Vagina (tissue), 2 donors: Measurements from ENCODE around the gene HPN. TPM values are rescaled to one million over a fixed set of nuclear protein-coding genes. Genes with fewer than 3 reads are reported as not detected.

Source experiments
- DNase-seq, 2 donors: peaks; one replicate each; pipeline ENCODE4 v3.0.0-alpha.2; 2017; ENCODE audit errors: extremely low spot score in 2 of 2
- H3K27ac ChIP-seq: fragments of 200-600 bp; sonication (generic); one replicate; pipeline ENCODE4 v1.5.1; 2019
- H3K27me3 ChIP-seq: fragments of 200-600 bp; sonication (generic); one replicate; pipeline ENCODE4 v1.5.1; 2019
- H3K36me3 ChIP-seq, 2 donors: fragments of 200-600 bp; sonication (generic); one replicate each; pipeline ENCODE4 v1.5.1; 2017 to 2019
- H3K4me1 ChIP-seq: fragments of 200-600 bp; sonication (generic); one replicate; pipeline ENCODE4 v1.5.1; 2019
- H3K4me3 ChIP-seq, 2 donors: fragments of 200-600 bp; sonication (generic); 1 replicate in 1 of 2; 2 replicates in 1 of 2; pipeline ENCODE4 v1.5.1; 2016 to 2019
- H3K9me3 ChIP-seq: fragments of 200-600 bp; sonication (generic); one replicate; pipeline ENCODE4 v1.5.1; 2019
- POLR2A ChIP-seq, 2 donors: fragments of 450-650 bp; IDR thresholded peaks; one replicate each; pipeline ENCODE4 v1.6.1; 2017; ENCODE audit warnings: antibody characterized with exemption in 2 of 2, mild to moderate bottlenecking in 2 of 2, moderate library complexity in 2 of 2
- POLR2AphosphoS5 ChIP-seq, 2 donors: sonication (generic); formaldehyde crosslinking; IDR thresholded peaks; one replicate each; pipeline ENCODE4 v1.9.0; 2017; ENCODE audit warnings: antibody characterized with exemption in 2 of 2, mild to moderate bottlenecking in 2 of 2, low read depth in 1 of 2; ENCODE audit not compliant: insufficient read depth in 1 of 2
- intact Hi-C: fragments of 100-400 bp; cut with DNase I; formaldehyde crosslinking; loops from one replicate; pipeline ENCODE4 v1.15.1; 2023
- total RNA-seq: library from RNA; depleted of rRNA; stranded (reverse); fragments of >200 nt; gene quantifications from one replicate; pipeline ENCODE4 v1.2.3, GENCODE V29; 2016
- TF ChIP-seq, protein P1 (sequence below), 3 experiments: fragments of 450-650 bp in 2 of 3; fragments of 200-600 bp in 1 of 3; sonication (generic) in 1 of 3; IDR thresholded peaks; one replicate each; pipeline ENCODE4 v1.5.1; 2017 to 2019; ENCODE audit warnings: antibody characterized with exemption in 3 of 3, mild to moderate bottlenecking in 2 of 3, moderate library complexity in 2 of 3

Gene HPN
- total RNA-seq, 1 donor from 2014 or later: not detected

DNA sequence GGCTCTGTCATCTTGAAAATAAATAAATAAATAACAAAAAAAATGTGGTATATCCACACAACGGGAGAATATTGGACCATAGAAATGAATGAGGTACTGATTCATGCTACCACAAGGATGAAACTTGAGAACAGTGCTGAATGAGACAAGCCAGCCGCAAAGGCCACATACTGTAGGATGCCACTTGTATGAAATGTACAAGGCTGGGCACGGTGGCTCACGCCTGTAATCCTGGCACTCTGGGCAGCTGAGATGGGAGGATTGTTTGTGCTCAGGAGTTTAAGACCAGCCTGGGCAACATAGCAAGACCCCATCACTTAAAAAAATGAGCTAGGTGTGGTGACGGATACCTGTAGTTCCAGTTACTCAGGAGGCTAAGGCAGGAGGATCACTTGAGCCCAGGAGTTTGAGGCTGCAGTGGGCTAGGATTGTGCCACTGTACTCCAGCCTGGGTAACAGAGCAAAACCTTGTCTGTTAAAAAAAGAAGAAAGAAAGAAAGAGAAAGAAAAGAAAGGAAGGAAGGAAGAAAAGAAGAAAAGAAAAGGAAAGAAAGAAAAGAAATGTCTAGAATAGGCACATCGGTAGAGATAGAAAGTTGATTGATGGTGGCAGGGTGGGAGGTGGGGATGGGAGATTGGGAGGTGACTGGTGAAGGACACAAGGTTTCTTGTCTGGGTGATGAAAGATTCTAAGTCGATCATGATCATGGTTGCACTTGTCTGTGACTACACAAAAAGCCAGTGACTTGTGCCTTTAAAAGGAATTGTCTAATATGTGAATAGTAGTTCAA lies 20.3 kb downstream of the HPN start:
- H3K36me3 ChIP-seq: no peaks in the 10 kb centered on the region
- H3K27ac ChIP-seq: no peak overlapping the region
- no peak for DNase-seq
- no peaks in the 10 kb centered on the region for H3K9me3 ChIP-seq
- no peaks in the 10 kb centered on the region for H3K4me1 ChIP-seq
- intact Hi-C loops: loop anchor here (10.0 kb wide), 1 partner anchor 213 kb away; no protein-coding TSS in a partner anchor
- TF ChIP-seq POLR2A (IDR thresholded peaks at IDR 0.05): no peak
- TF ChIP-seq, protein P1, sequence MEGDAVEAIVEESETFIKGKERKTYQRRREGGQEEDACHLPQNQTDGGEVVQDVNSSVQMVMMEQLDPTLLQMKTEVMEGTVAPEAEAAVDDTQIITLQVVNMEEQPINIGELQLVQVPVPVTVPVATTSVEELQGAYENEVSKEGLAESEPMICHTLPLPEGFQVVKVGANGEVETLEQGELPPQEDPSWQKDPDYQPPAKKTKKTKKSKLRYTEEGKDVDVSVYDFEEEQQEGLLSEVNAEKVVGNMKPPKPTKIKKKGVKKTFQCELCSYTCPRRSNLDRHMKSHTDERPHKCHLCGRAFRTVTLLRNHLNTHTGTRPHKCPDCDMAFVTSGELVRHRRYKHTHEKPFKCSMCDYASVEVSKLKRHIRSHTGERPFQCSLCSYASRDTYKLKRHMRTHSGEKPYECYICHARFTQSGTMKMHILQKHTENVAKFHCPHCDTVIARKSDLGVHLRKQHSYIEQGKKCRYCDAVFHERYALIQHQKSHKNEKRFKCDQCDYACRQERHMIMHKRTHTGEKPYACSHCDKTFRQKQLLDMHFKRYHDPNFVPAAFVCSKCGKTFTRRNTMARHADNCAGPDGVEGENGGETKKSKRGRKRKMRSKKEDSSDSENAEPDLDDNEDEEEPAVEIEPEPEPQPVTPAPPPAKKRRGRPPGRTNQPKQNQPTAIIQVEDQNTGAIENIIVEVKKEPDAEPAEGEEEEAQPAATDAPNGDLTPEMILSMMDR (IDR thresholded peaks at IDR 0.05): no peak
- no peak for TF ChIP-seq POLR2AphosphoS5 (IDR thresholded peaks at IDR 0.05; ENCODE audit: insufficient read depth in 1 of 2, low read depth in 1 of 2)
- no peak overlapping the region for H3K4me3 ChIP-seq
- no peaks in the 10 kb centered on the region for H3K27me3 ChIP-seq

DNA sequence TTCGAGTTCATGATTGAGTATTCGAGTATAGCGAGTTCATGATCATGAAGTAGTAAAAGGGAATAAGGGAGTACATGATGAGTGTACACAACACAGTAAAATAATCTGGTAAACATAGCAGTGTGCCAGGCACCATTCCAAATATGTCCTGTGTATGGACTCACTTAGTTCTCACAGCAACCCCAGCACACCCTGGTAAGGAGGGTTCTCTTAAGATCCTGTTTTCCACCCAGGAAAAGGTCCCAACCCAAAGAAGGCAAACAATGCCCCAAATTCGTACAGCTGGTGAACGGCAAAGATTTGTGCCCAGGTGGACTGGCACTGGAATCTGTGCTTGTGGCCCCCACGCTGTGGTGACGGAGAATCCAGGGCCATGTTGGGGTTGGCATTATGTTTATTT lies 21.4 kb downstream of the HPN start:
- H3K27ac ChIP-seq: no peak overlapping the region
- intact Hi-C loops: loop anchor here (10.0 kb wide), 1 partner anchor 212 kb away; no protein-coding TSS in a partner anchor
- no peaks in the 10 kb centered on the region for H3K27me3 ChIP-seq
- no peaks in the 10 kb centered on the region for H3K36me3 ChIP-seq
- no peaks in the 10 kb centered on the region for H3K4me1 ChIP-seq
- H3K4me3 ChIP-seq: no peak overlapping the region
- TF ChIP-seq, protein P1 (IDR thresholded peaks at IDR 0.05): no peak
- TF ChIP-seq POLR2A (IDR thresholded peaks at IDR 0.05): no peak
- TF ChIP-seq POLR2AphosphoS5 (IDR thresholded peaks at IDR 0.05; ENCODE audit: insufficient read depth in 1 of 2, low read depth in 1 of 2): no peak
- no peak for DNase-seq
- no peaks in the 10 kb centered on the region for H3K9me3 ChIP-seq

DNA sequence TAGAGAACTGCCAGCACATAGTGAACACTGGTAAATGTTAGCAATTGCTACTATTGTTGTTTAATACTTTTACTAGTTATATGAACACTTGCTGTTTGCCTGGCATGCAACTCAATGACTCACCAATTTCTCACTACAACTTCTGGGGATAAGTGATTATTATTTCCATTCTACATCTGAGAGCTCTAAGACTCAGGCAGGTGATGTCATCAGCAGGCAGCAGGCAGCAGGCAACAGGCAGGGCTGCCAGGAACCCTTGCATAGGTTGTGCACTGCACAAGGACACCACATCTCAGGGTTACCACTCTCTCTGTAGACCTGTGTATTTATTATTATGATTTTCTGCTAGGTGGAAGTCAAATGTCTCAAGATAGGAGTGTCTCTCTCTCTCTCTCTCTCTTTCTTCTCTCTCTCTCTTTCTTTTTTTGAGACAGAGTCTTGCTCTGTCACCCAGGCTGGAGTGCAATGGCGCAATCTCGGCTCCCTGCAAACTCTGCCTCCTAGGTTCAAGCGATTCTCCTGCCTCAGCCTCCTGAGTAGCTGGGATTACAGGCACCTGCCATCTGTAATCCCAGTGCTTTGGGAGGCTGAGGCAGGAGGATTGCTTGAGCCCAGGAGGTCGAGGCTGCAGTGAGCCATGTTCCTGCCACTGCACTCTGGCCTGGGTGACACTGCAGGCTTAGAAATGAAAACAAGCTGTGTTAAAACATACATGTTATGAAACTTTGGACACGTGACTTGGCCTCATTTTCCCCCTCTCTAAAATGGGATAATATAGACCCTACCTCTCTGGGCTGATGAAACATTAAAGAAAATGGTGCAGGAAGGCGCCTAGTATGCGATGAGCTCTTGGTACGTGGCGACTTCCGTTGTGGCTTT lies 22.7 kb downstream of the HPN start:
- intact Hi-C loops: loop anchor here (10.0 kb wide), 1 partner anchor 211 kb away; no protein-coding TSS in a partner anchor
- DNase-seq: no peak
- no peak overlapping the region for H3K27ac ChIP-seq
- H3K36me3 ChIP-seq: no peaks in the 10 kb centered on the region
- no peak overlapping the region for H3K4me3 ChIP-seq
- H3K4me1 ChIP-seq: no peaks in the 10 kb centered on the region
- H3K27me3 ChIP-seq: no peaks in the 10 kb centered on the region
- H3K9me3 ChIP-seq: no peaks in the 10 kb centered on the region
- no peak for TF ChIP-seq POLR2AphosphoS5 (IDR thresholded peaks at IDR 0.05; ENCODE audit: insufficient read depth in 1 of 2, low read depth in 1 of 2)
- TF ChIP-seq, protein P1 (IDR thresholded peaks at IDR 0.05): no peak
- TF ChIP-seq POLR2A (IDR thresholded peaks at IDR 0.05): no peak

DNA sequence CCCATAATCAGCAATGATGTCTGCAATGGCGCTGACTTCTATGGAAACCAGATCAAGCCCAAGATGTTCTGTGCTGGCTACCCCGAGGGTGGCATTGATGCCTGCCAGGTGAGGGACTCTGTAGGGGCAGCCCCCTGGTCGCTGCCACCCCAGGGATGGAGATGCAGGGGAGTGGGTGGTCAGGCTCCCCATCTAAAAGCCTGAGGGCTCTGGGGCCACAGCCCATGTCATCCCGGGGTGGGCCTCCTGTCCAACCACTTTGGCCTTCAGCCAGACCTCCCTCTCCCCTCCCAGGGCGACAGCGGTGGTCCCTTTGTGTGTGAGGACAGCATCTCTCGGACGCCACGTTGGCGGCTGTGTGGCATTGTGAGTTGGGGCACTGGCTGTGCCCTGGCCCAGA lies 24.1 kb downstream of the HPN start:
- Histone ChIP-seq H3K27ac (no peak overlapping the region), H3K36me3 (no peaks in the 10 kb centered on the region), H3K9me3 (no peaks in the 10 kb centered on the region), H3K4me3 (no peak overlapping the region), H3K4me1 (no peaks in the 10 kb centered on the region), H3K27me3 (no peaks in the 10 kb centered on the region)
- intact Hi-C loops: loop anchor here (10.0 kb wide), 1 partner anchor 209 kb away; no protein-coding TSS in a partner anchor
- no peak for TF ChIP-seq POLR2AphosphoS5 (IDR thresholded peaks at IDR 0.05; ENCODE audit: insufficient read depth in 1 of 2, low read depth in 1 of 2)
- TF ChIP-seq, protein P1 (IDR thresholded peaks at IDR 0.05): no peak
- no peak for TF ChIP-seq POLR2A (IDR thresholded peaks at IDR 0.05)
- no peak for DNase-seq
